GM18858 (cell line): Measurements from ENCODE around the gene CACNA1C.

Experiments
- ATAC-seq: cut with Tn5 transposase; IDR thresholded peaks from one replicate; pipeline ENCODE4 v1.9.1; 2021; ENCODE audit not compliant: unreplicated experiment

The CACNA1C gene

GRCh38 chr12:2631653-2632350 lies 579.0 kb downstream of the CACNA1C start:
- no peak for ATAC-seq

DNA sequence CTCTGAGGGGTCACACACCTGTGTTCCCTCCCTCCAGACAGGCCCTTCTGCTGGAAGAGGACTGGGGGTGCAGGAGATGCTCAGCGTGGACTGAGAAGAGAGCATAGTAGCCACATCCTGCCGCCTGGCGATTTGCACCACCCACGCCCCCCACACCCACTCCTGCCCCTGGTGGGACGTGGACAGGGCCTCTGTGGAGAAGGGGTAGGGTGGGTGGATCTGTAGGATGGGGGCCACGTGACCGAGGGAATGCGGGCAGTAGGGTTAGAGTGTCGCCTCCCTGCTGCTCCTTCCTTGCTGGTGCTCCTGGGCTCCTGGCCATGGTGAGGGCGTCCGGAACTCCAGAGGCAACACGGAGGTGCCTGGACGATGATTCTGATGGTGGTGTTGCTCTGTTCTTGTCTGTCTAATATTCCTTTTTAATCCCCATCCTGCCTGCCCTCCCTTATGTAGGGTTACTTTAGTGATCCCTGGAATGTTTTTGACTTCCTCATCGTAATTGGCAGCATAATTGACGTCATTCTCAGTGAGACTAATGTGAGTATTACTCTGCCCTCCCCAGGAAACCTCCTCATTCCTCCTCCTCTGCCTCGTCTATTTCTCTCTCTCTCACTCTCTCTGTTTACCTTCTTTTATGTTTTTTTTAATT lies 580.5 kb downstream of the CACNA1C start:
- ATAC-seq = no peak

DNA sequence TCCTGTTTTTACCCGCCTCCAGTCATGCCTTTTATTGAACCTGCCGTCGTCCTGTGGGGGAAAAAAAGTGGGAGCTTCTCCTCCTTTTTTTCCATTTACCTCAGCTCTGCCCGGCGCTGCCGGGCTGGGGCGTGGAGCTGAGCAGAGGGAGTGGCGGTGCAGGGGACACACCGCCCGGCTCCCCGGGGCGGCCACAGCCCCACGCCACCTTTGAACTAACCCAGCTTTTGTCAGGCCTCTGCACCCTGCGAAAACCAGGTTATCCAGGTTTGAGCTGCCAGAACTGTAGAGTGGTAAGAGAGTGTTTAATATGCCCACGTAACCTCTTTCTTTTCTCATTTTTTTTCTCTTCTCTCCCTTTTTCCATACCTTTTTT lies 581.0 kb downstream of the CACNA1C start:
- no peak for ATAC-seq

DNA sequence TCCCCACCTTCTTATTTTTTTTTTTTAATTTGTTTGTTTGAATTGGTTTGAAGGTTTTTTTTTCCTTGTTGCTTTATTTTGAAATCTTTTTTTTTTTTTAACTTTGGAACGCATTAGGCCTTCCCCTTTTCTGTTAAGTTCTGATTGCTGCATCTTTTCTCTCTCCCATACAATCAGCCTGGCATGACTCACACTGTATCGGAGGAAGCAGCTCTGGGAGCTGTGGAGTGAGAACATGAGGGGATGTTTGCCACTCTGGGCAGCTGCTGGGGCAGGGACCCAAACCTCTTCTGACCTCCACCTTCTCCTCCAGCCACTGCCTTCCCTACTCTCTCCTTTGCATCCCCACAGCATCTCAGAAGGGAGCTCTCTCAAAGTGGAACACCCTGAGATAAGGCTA lies 581.7 kb downstream of the CACNA1C start:
- no peak for ATAC-seq

- ATAC-seq = no peak
These were observed 584.1 kb downstream of the CACNA1C start for GRCh38 chr12:2636741-2637340.

DNA sequence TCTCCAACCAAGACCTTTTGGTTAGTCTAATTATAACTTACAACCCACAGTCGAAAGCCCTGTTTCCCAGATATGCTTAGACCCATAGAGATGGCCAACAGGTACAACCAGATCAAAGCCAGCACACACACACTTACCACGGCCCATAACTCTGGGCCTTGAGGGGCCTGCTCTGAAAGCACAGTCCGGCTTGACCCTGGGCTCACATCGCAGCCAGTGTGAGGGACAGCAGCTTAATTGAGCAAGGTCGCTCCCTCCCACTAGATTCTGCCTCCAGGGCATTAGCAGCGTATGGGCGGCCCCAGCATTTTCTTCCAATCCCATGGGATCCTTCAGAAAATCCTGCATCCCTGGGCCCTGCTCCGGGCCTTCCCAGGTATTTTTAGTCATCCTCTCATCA lies 584.6 kb downstream of the CACNA1C start:
- ATAC-seq = no peak

- ATAC-seq = no peak
These were observed 585.7 kb downstream of the CACNA1C start for GRCh38 chr12:2638273-2639019.

GRCh38 chr12:2639020-2639298 lies 586.2 kb downstream of the CACNA1C start:
- ATAC-seq = no peak

DNA sequence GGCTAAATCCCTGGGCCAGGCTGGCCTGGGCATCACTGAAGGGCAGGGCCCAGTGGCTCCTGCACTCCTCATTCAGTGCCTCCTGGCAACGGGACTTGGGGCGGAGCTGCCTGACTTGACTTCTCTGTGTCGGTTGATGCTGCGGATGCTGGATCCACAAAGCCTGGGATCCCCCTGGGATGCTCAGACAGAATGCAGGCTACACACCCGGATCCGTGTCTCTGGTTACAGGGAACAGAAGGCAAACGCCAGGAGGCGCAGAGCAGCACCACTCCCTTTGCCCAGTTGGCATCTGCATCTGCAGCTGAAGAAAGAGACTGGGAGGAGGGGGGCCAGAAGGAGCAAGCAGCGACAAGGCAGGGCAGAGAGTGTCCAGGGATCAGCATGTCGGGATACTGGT lies 587.5 kb downstream of the CACNA1C start:
- no peak for ATAC-seq

DNA sequence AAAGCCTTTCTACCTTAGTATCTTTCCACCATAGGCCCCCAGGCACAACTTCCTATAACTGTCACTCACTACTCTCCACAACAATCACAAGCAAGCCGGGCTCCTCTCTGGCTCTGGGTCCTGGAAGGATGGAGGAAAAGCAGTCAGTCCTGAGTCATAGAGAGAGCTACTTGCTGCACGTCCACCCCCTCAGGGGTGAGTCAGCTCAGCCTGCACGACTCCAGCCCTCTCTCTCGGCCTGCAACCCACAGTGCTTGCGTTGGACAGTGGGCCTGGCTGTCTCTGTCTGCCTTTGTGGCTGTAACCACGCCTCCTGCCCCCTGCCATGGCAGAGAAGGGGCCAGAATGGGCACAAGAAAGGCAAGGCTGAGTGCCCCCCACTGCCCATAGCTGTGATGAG lies 587.9 kb downstream of the CACNA1C start:
- no peak for ATAC-seq

- no peak for ATAC-seq
These were observed 588.4 kb downstream of the CACNA1C start for GRCh38 chr12:2641207-2641606.

- no peak for ATAC-seq
These were observed 589.0 kb downstream of the CACNA1C start for GRCh38 chr12:2641761-2642160.

DNA sequence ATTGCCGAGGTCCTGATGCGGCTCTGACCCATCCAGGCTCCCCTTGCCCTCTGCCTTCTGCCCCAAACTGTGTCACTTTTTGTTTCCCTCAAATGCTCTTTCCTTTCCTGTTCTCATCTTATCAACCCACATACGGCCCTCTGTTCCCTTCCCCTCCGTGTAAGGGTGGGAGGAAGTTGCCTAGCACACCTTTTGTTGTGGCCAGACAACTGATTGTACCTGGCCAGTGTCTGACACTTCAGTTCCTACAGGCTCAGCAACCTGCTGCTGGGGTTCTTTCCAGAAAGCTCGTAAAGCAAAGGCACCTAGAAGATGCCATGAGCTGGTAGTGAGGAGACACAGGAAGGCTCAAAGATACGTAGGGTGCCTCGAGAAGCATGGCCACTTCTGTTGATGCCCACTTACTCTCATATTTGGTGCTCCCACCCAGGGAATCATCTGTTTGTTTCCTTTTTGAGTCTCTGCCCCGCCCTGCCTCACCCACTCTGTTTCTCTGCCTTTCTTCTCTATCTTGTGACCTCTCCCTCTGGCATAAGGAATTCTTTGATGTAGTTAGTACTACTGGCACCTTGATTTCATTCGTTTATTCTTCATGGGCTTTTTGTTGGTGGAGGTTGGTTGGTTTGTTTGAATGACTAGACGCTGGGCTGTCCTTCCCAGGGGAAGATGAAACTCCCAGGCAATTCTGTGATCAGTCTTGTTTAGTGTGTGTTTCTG lies 589.5 kb downstream of the CACNA1C start:
- ATAC-seq = no peak

DNA sequence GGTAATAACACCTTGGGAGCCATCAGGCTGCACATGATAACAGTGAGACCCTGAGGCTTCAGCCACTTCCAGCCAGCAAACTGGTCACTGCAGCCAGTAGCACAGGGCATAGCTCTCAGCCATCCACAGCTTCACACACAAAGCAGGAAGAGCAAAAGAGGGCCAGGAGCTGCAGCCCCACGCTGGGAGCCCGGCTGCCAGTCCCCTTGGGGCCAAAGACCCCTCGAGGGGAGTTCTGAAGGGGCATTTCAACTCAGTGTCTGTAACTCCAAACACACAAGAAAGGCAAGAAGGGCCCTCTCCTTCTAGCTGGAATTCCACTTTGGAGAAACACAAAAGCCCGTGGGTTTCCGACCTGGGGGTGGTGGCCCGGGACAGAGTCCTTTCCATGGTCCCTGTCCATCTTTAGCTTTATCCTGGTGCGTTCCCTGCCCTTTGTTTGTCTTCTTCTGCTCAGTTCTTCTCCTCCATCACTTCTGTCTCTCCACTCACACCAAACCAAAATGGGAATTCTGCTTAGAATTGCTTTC lies 590.2 kb downstream of the CACNA1C start:
- no peak for ATAC-seq

GRCh38 chr12:2643576-2644135 lies 590.9 kb downstream of the CACNA1C start:
- ATAC-seq = no peak

DNA sequence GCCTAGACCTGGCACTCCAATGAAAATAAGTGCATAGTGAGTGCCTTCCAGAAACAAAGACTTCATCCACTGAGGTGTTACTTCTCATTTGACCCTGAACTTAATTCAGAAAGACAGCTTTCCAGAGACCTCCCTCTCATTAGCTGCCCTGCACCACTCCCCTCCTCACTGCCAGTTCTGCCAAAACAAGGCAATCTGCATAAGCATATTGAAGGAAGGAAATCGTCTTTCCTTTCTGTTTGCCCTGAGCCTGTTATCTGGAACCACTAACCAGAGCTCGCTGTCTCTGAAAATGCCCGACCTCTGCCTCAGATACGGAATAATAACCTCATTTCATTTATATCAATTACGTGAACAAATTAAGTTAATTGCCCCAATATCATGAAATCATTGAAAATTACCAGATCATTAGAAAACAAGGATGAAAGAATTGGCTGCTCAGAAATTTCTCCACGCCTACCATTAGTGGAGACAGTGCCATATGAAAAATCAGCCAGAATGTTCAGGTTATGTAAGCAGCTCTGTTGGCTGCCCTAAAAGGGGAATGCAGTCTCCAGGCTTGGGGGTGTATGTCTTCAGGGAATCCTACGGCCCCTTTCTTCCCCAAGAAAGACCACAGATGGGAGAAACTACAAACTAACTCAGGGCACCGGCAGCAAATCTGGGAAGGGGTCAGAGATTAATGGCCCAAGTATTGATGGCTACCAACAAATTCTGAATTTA lies 592.1 kb downstream of the CACNA1C start:
- ATAC-seq = no peak

DNA sequence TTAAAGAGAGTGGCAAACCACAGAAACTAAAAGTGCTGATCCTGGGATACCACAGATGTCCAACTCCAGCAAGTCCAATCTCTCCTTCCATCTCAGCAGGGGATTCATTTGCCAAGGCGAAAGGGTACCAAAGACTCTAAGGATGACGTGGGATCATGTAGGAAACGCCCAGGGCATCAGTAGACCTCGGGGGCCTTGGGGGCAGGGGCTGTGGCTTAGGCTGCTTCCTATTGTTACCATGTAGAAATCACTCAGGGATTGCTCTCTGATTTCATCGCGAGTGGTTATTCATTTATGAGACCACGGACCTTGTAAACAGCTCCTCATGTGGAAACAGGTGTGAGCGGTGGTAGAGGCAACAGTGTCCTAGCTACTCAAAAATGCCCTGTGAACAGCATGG lies 592.7 kb downstream of the CACNA1C start:
- no peak for ATAC-seq

DNA sequence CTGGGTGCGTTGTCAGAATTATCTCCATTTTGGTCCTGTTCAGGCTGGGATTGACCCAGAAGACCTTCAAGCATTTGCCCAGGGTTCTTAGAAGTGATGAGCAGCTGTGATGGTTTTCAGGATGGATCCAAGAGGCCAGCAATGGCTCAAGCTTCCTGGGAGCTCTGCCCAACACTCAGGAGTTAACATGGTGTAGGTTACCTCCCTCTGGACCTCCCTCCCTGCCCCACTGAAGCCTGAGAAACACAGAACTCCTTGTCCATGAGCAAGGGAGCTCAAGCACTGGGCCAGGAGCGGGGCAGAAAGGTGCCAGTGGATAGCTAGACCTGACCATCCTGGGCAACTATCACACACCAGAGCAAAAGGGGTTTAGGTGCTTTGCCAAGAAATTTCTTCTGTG lies 593.6 kb downstream of the CACNA1C start:
- no peak for ATAC-seq

GRCh38 chr12:2647186-2647585 lies 594.4 kb downstream of the CACNA1C start:
- no peak for ATAC-seq

GRCh38 chr12:2648406-2648805 lies 595.6 kb downstream of the CACNA1C start:
- ATAC-seq = no peak
